GM11168 (cell line): ENCODE measurements around the gene GSTA4.

Experiments used
- in situ Hi-C: fragments of 300-500 bp; cut with MboI; formaldehyde crosslinking; loops from one replicate; pipeline ENCODE4 v1.12.0; 2022; ENCODE audit warnings: low sequenced_read_pairs; ENCODE audit not compliant: unreplicated experiment

Gene GSTA4

GRCh38 chr6:52995089-52995912 lies at the start of gene GSTA4:
GSTA4 (minus strand) TSS chr6:52995284; CDS start chr6:52994243, 1,041 bp downstream.
- in situ Hi-C loops: loop anchor here (5.0 kb wide), 1 partner anchor 57 kb away; no protein-coding TSS in a partner anchor

- in situ Hi-C loops: no loop called here
These were observed 49.5 kb upstream of the GSTA4 start for GRCh38 chr6:53044572-53044971.

GRCh38 chr6:53044071-53044470 lies 49.0 kb upstream of the GSTA4 start:
- in situ Hi-C loops: no loop called here

GRCh38 chr6:53043581-53043980 lies 48.5 kb upstream of the GSTA4 start:
- in situ Hi-C loops: no loop called here

- in situ Hi-C loops: no loop called here
These were observed 47.0 kb upstream of the GSTA4 start for GRCh38 chr6:53042112-53042511.

- in situ Hi-C loops: no loop called here
These were observed 46.3 kb upstream of the GSTA4 start for GRCh38 chr6:53041356-53041755.

GRCh38 chr6:53038596-53038995 lies 43.5 kb upstream of the GSTA4 start:
- in situ Hi-C loops: no loop called here

- in situ Hi-C loops: no loop called here
These were observed 43.1 kb upstream of the GSTA4 start for GRCh38 chr6:53038141-53038540.

- in situ Hi-C loops: no loop called here
These were observed 40.6 kb upstream of the GSTA4 start for GRCh38 chr6:53035549-53036213.

- in situ Hi-C loops: no loop called here
These were observed 38.7 kb upstream of the GSTA4 start for GRCh38 chr6:53033764-53034163.

- in situ Hi-C loops: no loop called here
These were observed 37.8 kb upstream of the GSTA4 start for GRCh38 chr6:53032849-53033248.

- in situ Hi-C loops: no loop called here
These were observed 36.2 kb upstream of the GSTA4 start for GRCh38 chr6:53031281-53031680.

- in situ Hi-C loops: no loop called here
These were observed 34.7 kb upstream of the GSTA4 start for GRCh38 chr6:53029761-53030160.

GRCh38 chr6:53029257-53029656 lies 34.2 kb upstream of the GSTA4 start:
- in situ Hi-C loops: no loop called here

GRCh38 chr6:53028467-53028866 lies 33.4 kb upstream of the GSTA4 start:
- in situ Hi-C loops: no loop called here

- in situ Hi-C loops: no loop called here
These were observed 32.1 kb upstream of the GSTA4 start for GRCh38 chr6:53027131-53027718.

- in situ Hi-C loops: no loop called here
These were observed 31.4 kb upstream of the GSTA4 start for GRCh38 chr6:53026526-53026925.

GRCh38 chr6:53023323-53023722 lies 28.2 kb upstream of the GSTA4 start:
- in situ Hi-C loops: no loop called here

GRCh38 chr6:53020005-53020744 lies 25.1 kb upstream of the GSTA4 start:
- in situ Hi-C loops: no loop called here

- in situ Hi-C loops: no loop called here
These were observed 23.4 kb upstream of the GSTA4 start for GRCh38 chr6:53018446-53018845.

- in situ Hi-C loops: no loop called here
These were observed 20.4 kb upstream of the GSTA4 start for GRCh38 chr6:53015486-53015885.
